ENCODE results near the gene FBXL19. TPM values are rescaled to one million over a fixed set of nuclear protein-coding genes. Genes with fewer than 3 reads are reported as not detected.
"Not testable (repeated sequence)": the region's sequence is repeated elsewhere in the genome, so short reads cannot be mapped to it uniquely, and the experiment has no call there.

FBXL19 gene
- total RNA-seq, 1 donor from 2014 or later: 76.8 TPM

DNA sequence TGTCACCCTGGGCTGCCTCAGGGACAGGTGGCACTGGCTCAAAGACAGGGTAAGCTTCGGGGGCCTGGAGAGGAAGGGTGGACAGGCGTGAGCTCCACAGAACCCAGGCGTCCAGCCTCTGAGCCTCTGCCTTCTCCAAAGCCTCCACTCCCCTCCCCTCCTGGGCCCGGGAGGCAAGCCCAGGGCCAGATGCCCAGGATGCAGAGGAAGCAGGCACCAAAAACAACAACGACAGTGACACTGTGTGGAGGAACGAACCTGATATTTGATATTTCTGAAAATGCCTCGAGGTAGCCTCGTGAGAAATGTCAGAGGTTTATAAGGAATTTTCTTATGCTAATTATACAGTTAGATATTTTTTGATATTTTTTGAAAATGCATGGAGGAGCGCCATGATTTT is 35.4 kb upstream of the FBXL19 start:
- Mint-ChIP-seq H3K36me3 (ENCODE audit: unreplicated experiment) (no peaks in the 10 kb centered on the region), H3K4me1 (ENCODE audit: low read depth, unreplicated experiment) (peaks cover 5% of the 10 kb centered on the region), H3K27ac (ENCODE audit: unreplicated experiment) (no peak overlapping the region), H3K9me3 (ENCODE audit: unreplicated experiment) (peaks cover 3% of the 10 kb centered on the region), H3K27me3 (ENCODE audit: unreplicated experiment) (peaks cover 2% of the 10 kb centered on the region), H3K4me3 (ENCODE audit: unreplicated experiment) (no peak overlapping the region)
- no peak for DNase-seq
- no peak for TF ChIP-seq CTCF (IDR thresholded peaks at IDR 0.05; ENCODE audit: partially characterized antibody, unreplicated experiment)

GRCh38 chr16:30888856-30889499 is 34.4 kb upstream of the FBXL19 start:
- Mint-ChIP-seq H3K36me3 (ENCODE audit: unreplicated experiment) (no peaks in the 10 kb centered on the region), H3K4me3 (ENCODE audit: unreplicated experiment) (peak overlapping the region; percentile 6), H3K9me3 (ENCODE audit: unreplicated experiment) (peaks cover 7% of the 10 kb centered on the region), H3K4me1 (ENCODE audit: low read depth, unreplicated experiment) (peaks cover 5% of the 10 kb centered on the region), H3K27me3 (ENCODE audit: unreplicated experiment) (peaks cover 5% of the 10 kb centered on the region), H3K27ac (ENCODE audit: unreplicated experiment) (peak overlapping the region; percentile 21)
- DNase-seq: no peak
- TF ChIP-seq CTCF (IDR thresholded peaks at IDR 0.05; ENCODE audit: partially characterized antibody, unreplicated experiment): no peak

DNA sequence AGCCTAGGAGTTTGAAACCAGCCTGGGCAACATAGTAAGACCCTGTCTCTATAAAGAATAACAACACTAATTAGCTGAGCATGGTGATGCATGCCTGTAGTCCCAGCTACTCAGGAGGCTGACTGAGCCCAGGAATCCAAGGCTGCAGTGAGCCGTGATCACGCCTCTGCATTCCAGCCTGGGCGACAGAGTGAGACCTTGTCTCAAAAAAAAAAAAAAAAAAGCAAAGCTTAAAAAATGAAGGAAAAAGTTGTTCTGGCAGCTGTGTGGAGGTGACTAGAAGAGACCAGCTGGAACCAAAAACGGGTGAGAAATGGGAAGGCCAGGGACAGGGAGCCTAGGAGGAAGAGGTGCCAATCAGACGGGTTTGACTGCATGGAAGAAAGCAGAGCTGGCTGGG is 33.7 kb upstream of the FBXL19 start:
- Mint-ChIP-seq H3K9me3 (ENCODE audit: unreplicated experiment) (peaks cover 12% of the 10 kb centered on the region), H3K27me3 (ENCODE audit: unreplicated experiment) (peaks cover 5% of the 10 kb centered on the region), H3K27ac (ENCODE audit: unreplicated experiment) (no peak overlapping the region), H3K4me3 (ENCODE audit: unreplicated experiment) (no peak overlapping the region), H3K4me1 (ENCODE audit: low read depth, unreplicated experiment) (peaks cover 10% of the 10 kb centered on the region), H3K36me3 (ENCODE audit: unreplicated experiment) (no peaks in the 10 kb centered on the region)
- no peak for TF ChIP-seq CTCF (IDR thresholded peaks at IDR 0.05; ENCODE audit: partially characterized antibody, unreplicated experiment)
- DNase-seq: no peak

DNA sequence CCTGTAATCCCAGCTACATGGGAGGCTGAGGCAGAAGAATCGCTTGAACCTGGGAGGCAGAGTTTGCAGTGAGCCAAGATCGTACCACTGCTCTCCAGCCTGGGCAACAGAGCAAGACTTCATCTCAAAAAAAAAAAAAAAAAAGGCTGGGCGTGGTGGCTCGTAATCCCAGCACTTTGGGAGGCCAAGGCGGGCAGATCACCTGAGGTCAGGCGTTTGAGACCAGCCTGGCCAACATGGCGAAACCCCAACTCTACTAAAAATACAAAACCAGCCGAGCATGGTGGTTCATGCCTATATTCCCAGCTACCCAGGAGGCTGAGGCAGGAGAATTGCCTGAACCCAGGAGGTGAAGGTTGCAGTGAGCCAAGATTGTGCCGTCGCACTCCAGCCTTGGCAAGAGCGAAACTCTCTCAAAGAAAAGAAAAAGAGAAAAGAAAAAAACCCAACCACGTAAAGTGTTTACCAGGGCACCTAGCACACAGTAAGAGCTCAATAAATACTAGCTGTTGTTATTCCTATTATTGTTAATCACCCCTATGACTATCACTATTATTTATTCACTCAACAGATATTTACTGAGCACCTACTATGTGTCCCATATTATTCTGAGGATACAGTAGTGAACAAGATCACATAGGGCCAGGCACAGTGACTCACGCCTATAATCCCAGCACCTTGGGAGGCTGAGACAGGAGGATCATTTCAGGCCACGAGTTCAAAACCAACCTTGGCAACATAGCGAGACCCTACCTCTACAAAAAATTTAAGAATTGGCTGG is 32.1 kb upstream of the FBXL19 start:
- H3K36me3 Mint-ChIP-seq (ENCODE audit: unreplicated experiment); H3K27ac Mint-ChIP-seq (ENCODE audit: unreplicated experiment); H3K4me3 Mint-ChIP-seq (ENCODE audit: unreplicated experiment); DNase-seq: not testable (repeated sequence)
- Mint-ChIP-seq H3K27me3 (ENCODE audit: unreplicated experiment) (peaks cover 11% of the 10 kb centered on the region), H3K4me1 (ENCODE audit: low read depth, unreplicated experiment) (peaks cover 19% of the 10 kb centered on the region), H3K9me3 (ENCODE audit: unreplicated experiment) (peaks cover 22% of the 10 kb centered on the region)

DNA sequence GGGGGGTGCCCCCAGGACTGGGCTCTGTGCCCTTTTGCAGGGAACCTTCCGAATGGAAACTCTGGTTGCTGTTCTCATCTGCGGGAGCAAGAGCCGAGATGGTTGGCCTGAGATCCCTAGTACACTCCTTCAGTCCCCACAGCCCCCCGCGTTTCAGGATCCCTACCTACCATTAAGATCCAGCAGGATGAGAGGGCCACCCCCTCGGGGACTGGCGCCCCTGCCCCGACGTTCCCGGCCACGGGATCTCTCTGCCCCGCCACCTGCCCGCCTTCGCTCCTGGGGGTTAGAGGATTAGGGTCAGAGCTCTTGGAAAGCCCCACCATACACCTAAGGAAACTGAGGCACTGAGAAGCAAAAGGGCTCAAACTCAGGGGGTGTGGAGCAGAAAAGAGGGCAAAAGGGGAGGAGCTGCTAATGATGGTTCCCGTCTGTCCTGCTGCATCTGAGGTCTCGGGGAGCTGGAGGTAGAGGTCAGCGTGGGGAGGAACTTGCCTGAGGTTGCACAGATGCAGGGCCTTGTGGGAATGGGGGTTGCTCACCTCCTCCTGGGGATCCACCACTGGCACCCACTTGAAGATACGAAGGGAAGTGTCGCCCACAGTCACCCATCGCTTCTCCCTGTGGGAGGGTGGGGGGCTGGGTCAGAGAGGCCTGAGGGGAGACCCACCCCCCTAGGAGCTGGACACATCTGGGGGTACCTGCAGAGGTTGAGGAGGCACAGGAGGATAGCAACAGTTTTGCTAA is 30.5 kb upstream of the FBXL19 start:
- peaks cover 11% of the 10 kb centered on the region for H3K27me3 Mint-ChIP-seq (ENCODE audit: unreplicated experiment)
- peak overlapping the region; percentile 87 for H3K4me3 Mint-ChIP-seq (ENCODE audit: unreplicated experiment)
- peaks cover 19% of the 10 kb centered on the region for H3K4me1 Mint-ChIP-seq (ENCODE audit: low read depth, unreplicated experiment)
- H3K9me3 Mint-ChIP-seq (ENCODE audit: unreplicated experiment): peaks cover 22% of the 10 kb centered on the region
- no peaks in the 10 kb centered on the region for H3K36me3 Mint-ChIP-seq (ENCODE audit: unreplicated experiment)
- H3K27ac Mint-ChIP-seq (ENCODE audit: unreplicated experiment): no peak overlapping the region
- TF ChIP-seq CTCF (IDR thresholded peaks at IDR 0.05; ENCODE audit: partially characterized antibody, unreplicated experiment): no peak
- no peak for DNase-seq
